ENCODE results near the gene DVL3.

DVL3 gene

GRCh38 chr3:184192889-184193288 lies 37.7 kb downstream of the DVL3 start:
- no peaks in the 10 kb centered on the region for H3K27me3 ChIP-seq (replicated peaks; ENCODE audit: control insufficient read depth, insufficient read depth, low read length)
- no peak for TF ChIP-seq CTCF (IDR thresholded peaks at IDR 0.05; ENCODE audit: insufficient read depth, low read length, poor library complexity, severe bottlenecking)
- H3K4me3 ChIP-seq (replicated peaks; ENCODE audit: low read depth, low read length), result no peak overlapping the region
- H3K36me3 ChIP-seq (ENCODE audit: control insufficient read depth, insufficient read depth, low read length), result peaks cover 52% of the 10 kb centered on the region
- no peak for DNase-seq (ENCODE audit: extremely low read depth, insufficient read length)

- Histone ChIP-seq H3K27me3 (replicated peaks; ENCODE audit: control insufficient read depth, insufficient read depth, low read length) (no peaks in the 10 kb centered on the region), H3K36me3 (ENCODE audit: control insufficient read depth, insufficient read depth, low read length) (peaks cover 41% of the 10 kb centered on the region), H3K4me3 (replicated peaks; ENCODE audit: low read depth, low read length) (no peak overlapping the region)
- no peak for TF ChIP-seq CTCF (IDR thresholded peaks at IDR 0.05; ENCODE audit: insufficient read depth, low read length, poor library complexity, severe bottlenecking)
- no peak for DNase-seq (ENCODE audit: extremely low read depth, insufficient read length)
Measured at GRCh38 chr3:184193991-184194539, 38.9 kb downstream of the DVL3 start.

GRCh38 chr3:184196536-184196935 lies 41.4 kb downstream of the DVL3 start:
- Histone ChIP-seq H3K27me3 (replicated peaks; ENCODE audit: control insufficient read depth, insufficient read depth, low read length) (no peaks in the 10 kb centered on the region), H3K4me3 (replicated peaks; ENCODE audit: low read depth, low read length) (no peak overlapping the region), H3K36me3 (ENCODE audit: control insufficient read depth, insufficient read depth, low read length) (peaks cover 25% of the 10 kb centered on the region)
- DNase-seq (ENCODE audit: extremely low read depth, insufficient read length), result no peak
- no peak for TF ChIP-seq CTCF (IDR thresholded peaks at IDR 0.05; ENCODE audit: insufficient read depth, low read length, poor library complexity, severe bottlenecking)

GRCh38 chr3:184198509-184198908 lies 43.3 kb downstream of the DVL3 start:
- TF ChIP-seq CTCF (IDR thresholded peaks at IDR 0.05; ENCODE audit: insufficient read depth, low read length, poor library complexity, severe bottlenecking), result no peak
- H3K27me3 ChIP-seq (replicated peaks; ENCODE audit: control insufficient read depth, insufficient read depth, low read length), result no peaks in the 10 kb centered on the region
- peaks cover 12% of the 10 kb centered on the region for H3K36me3 ChIP-seq (ENCODE audit: control insufficient read depth, insufficient read depth, low read length)
- DNase-seq (ENCODE audit: extremely low read depth, insufficient read length), result no peak
- H3K4me3 ChIP-seq (replicated peaks; ENCODE audit: low read depth, low read length), result no peak overlapping the region

- TF ChIP-seq CTCF (IDR thresholded peaks at IDR 0.05; ENCODE audit: insufficient read depth, low read length, poor library complexity, severe bottlenecking), result no peak
- Histone ChIP-seq H3K4me3 (replicated peaks; ENCODE audit: low read depth, low read length) (no peak overlapping the region), H3K36me3 (ENCODE audit: control insufficient read depth, insufficient read depth, low read length) (peaks cover 5% of the 10 kb centered on the region), H3K27me3 (replicated peaks; ENCODE audit: control insufficient read depth, insufficient read depth, low read length) (no peaks in the 10 kb centered on the region)
- DNase-seq (ENCODE audit: extremely low read depth, insufficient read length), result no peak
Measured at GRCh38 chr3:184200825-184201224, 45.6 kb downstream of the DVL3 start.

- TF ChIP-seq CTCF (IDR thresholded peaks at IDR 0.05; ENCODE audit: insufficient read depth, low read length, poor library complexity, severe bottlenecking), result no peak
- DNase-seq (ENCODE audit: extremely low read depth, insufficient read length), result no peak
- Histone ChIP-seq H3K27me3 (replicated peaks; ENCODE audit: control insufficient read depth, insufficient read depth, low read length) (no peaks in the 10 kb centered on the region), H3K4me3 (replicated peaks; ENCODE audit: low read depth, low read length) (no peak overlapping the region), H3K36me3 (ENCODE audit: control insufficient read depth, insufficient read depth, low read length) (no peaks in the 10 kb centered on the region)
Measured at GRCh38 chr3:184203526-184203925, 48.3 kb downstream of the DVL3 start.
